Measurements from ENCODE around the gene SLIT3. TPM values are rescaled to one million over a fixed set of nuclear protein-coding genes. Genes with fewer than 3 reads are reported as not detected.

SLIT3 gene
- polyA plus RNA-seq, 1 of the 3 experiments (the other 2 are of a cell fraction): 119 TPM

- Histone ChIP-seq H3K4me3 (ENCODE audit: low read depth in 2 of 2, low read length in 1 of 2) (no peak overlapping the region), H3K4me2 (no peak overlapping the region), H3K27ac (ENCODE audit: low read depth in 2 of 2, low read length in 1 of 2) (peak overlapping the region in 1 of 2 experiments; percentile 97; a peak in 2 of 4 replicates), H4K20me1 (ENCODE audit: insufficient read depth) (no peaks in the 10 kb centered on the region), H3K4me1 (ENCODE audit: control insufficient read depth in 1 of 2, insufficient read depth in 2 of 2, low read depth in 1 of 2, low read length in 1 of 2) (peaks cover 0 to 66% of the 10 kb centered on the region in 2 experiments; a peak in 2 of 4 replicates), H3K27me3 (ENCODE audit: insufficient read depth) (no peaks in the 10 kb centered on the region), H3F3A (replicated peaks; ENCODE audit: insufficient read depth) (no peaks in the 10 kb centered on the region), H2AFZ (ENCODE audit: low read depth) (no peak overlapping the region), H3K9me3 (peaks cover 5% of the 10 kb centered on the region; the same call in 1 of the 2 replicates), H3K9ac (no peak overlapping the region), H3K36me3 (replicated peaks in 1 of 2; ENCODE audit: control insufficient read depth in 1 of 2, insufficient read depth in 2 of 2, low read length in 1 of 2) (peaks cover 2 to 3% of the 10 kb centered on the region in 2 experiments), H3K9me2 (no peaks in the 10 kb centered on the region), H3K79me2 (ENCODE audit: insufficient read depth) (peaks cover 12% of the 10 kb centered on the region)
- ChIA-PET POLR2A (interaction anchor here (1.5 kb wide), 1 partner anchor 25 kb away, joined by 3 read pairs; no protein-coding TSS in a partner anchor), CTCF (interaction anchor here (0.9 to 10.1 kb wide), 7 partner anchors 8 to 428 kb away, joined by 3 to 97 read pairs (median 4); no protein-coding TSS in a partner anchor)
- DNase-seq: no peak
- 91% methylated on average over 7 of the region's 7 CpGs for WGBS (ENCODE audit: low lambda C conversion rate)
- no peak for TF ChIP-seq POLR2AphosphoS5 (IDR thresholded peaks at IDR 0.05; ENCODE audit: low read depth, low read length)
- no peak for TF ChIP-seq TAF1 (IDR thresholded peaks at IDR 0.05; ENCODE audit: borderline replicate concordance, low read depth, low read length)
- TF ChIP-seq EP300 (IDR thresholded peaks at IDR 0.05; ENCODE audit: borderline replicate concordance in 1 of 2, low read depth in 1 of 2, low read length in 1 of 2): no peak
- no peak for TF ChIP-seq SIN3A (IDR thresholded peaks at IDR 0.05; ENCODE audit: borderline replicate concordance, low read depth, low read length)
- no peak for TF ChIP-seq GATA2 (CRISPR knock-in tag; IDR thresholded peaks at IDR 0.05)
- no peak for TF ChIP-seq TCF12 (IDR thresholded peaks at IDR 0.05)
- no peak for TF ChIP-seq NRF1 (IDR thresholded peaks at IDR 0.05; ENCODE audit: low read depth, low read length)
- no peak for TF ChIP-seq RXRA (IDR thresholded peaks at IDR 0.05; ENCODE audit: borderline replicate concordance, low read depth)
- no peak for TF ChIP-seq FOXM1 (IDR thresholded peaks at IDR 0.05; ENCODE audit: low read depth)
- no peak for TF ChIP-seq USF1 (IDR thresholded peaks at IDR 0.05; ENCODE audit: borderline replicate concordance, low read depth)
Observed at GRCh38 chr5:169152946-169153345, 148.0 kb downstream of the SLIT3 start.

GRCh38 chr5:169152453-169152852 is 148.5 kb downstream of the SLIT3 start:
- Histone ChIP-seq H3K27ac (ENCODE audit: low read depth in 2 of 2, low read length in 1 of 2) (peak overlapping the region in 1 of 2 experiments; percentile 97; a peak in 2 of 4 replicates), H3K4me2 (no peak overlapping the region), H2AFZ (ENCODE audit: low read depth) (no peak overlapping the region), H4K20me1 (ENCODE audit: insufficient read depth) (no peaks in the 10 kb centered on the region), H3K79me2 (ENCODE audit: insufficient read depth) (peaks cover 7% of the 10 kb centered on the region), H3K36me3 (replicated peaks in 1 of 2; ENCODE audit: control insufficient read depth in 1 of 2, insufficient read depth in 2 of 2, low read length in 1 of 2) (peaks cover 0 to 2% of the 10 kb centered on the region in 2 experiments), H3K27me3 (ENCODE audit: insufficient read depth) (no peaks in the 10 kb centered on the region), H3K9me3 (0 out of 2 replicates have a peak, but pooled peaks cover under 1% of the 10 kb centered on the region), H3F3A (replicated peaks; ENCODE audit: insufficient read depth) (no peaks in the 10 kb centered on the region), H3K4me3 (ENCODE audit: low read depth in 2 of 2, low read length in 1 of 2) (no peak overlapping the region), H3K9me2 (no peaks in the 10 kb centered on the region), H3K4me1 (ENCODE audit: control insufficient read depth in 1 of 2, insufficient read depth in 2 of 2, low read depth in 1 of 2, low read length in 1 of 2) (peaks cover 0 to 71% of the 10 kb centered on the region in 2 experiments; a peak in 2 of 4 replicates), H3K9ac (no peak overlapping the region)
- no peak for TF ChIP-seq MEF2A (IDR thresholded peaks at IDR 0.05; ENCODE audit: borderline replicate concordance, low read depth)
- TF ChIP-seq POLR2AphosphoS5 (IDR thresholded peaks at IDR 0.05; ENCODE audit: low read depth, low read length): no peak
- no peak for TF ChIP-seq GABPA (IDR thresholded peaks at IDR 0.05; ENCODE audit: low read depth)
- TF ChIP-seq EP300 (IDR thresholded peaks at IDR 0.05; ENCODE audit: borderline replicate concordance in 1 of 2, low read depth in 1 of 2, low read length in 1 of 2): peak in 1 of 2 experiments; percentile 77; a peak in 1 of 4 replicates
- peak; percentile 10; the same call in 1 of the 2 replicates for TF ChIP-seq TCF12 (IDR thresholded peaks at IDR 0.05)
- no peak for TF ChIP-seq RFX5 (IDR thresholded peaks at IDR 0.05; ENCODE audit: low read length)
- TF ChIP-seq CTCF (IDR thresholded peaks at IDR 0.05): no peak
- TF ChIP-seq SIN3A (IDR thresholded peaks at IDR 0.05; ENCODE audit: borderline replicate concordance, low read depth, low read length): no peak
- TF ChIP-seq IRF3 (IDR thresholded peaks at IDR 0.05; ENCODE audit: low read depth, low read length): no peak
- no peak for TF ChIP-seq RCOR1 (IDR thresholded peaks at IDR 0.05; ENCODE audit: low read length)
- no peak for TF ChIP-seq FOXM1 (IDR thresholded peaks at IDR 0.05; ENCODE audit: low read depth)
- no peak; the same call in 1 of the 2 replicates for TF ChIP-seq RAD21 (IDR thresholded peaks at IDR 0.05; ENCODE audit: low read length)
- TF ChIP-seq RXRA (IDR thresholded peaks at IDR 0.05; ENCODE audit: borderline replicate concordance, low read depth): no peak
- no peak for TF ChIP-seq TAF1 (IDR thresholded peaks at IDR 0.05; ENCODE audit: borderline replicate concordance, low read depth, low read length)
- TF ChIP-seq NRF1 (IDR thresholded peaks at IDR 0.05; ENCODE audit: low read depth, low read length): no peak
- peak; percentile 79 for TF ChIP-seq GATA2 (CRISPR knock-in tag; IDR thresholded peaks at IDR 0.05)
- no peak for DNase-seq
- ChIA-PET CTCF (interaction anchor here (0.8 to 10.1 kb wide), 7 partner anchors 9 to 205 kb away, joined by 3 to 97 read pairs (median 4); no protein-coding TSS in a partner anchor), POLR2A (no interaction called here)
- WGBS (ENCODE audit: low lambda C conversion rate): 84% methylated on average over 7 of the region's 8 CpGs

Data from SK-N-SH (cell line).